Heart left ventricle (tissue), 13 donors: ENCODE data around the gene POT1.

Source experiments
- POLR2A ChIP-seq, 2 donors: fragments of 450-650 bp; IDR thresholded peaks; one replicate each; pipeline ENCODE4 v1.6.1; 2017; ENCODE audit warnings: antibody characterized with exemption in 2 of 2, mild to moderate bottlenecking in 2 of 2, moderate library complexity in 2 of 2
- TF ChIP-seq, protein P1 (sequence below), 12 donors: fragments of 200-600 bp; sonication (generic) in 4 of 12; IDR thresholded peaks; one replicate each; pipeline versions ENCODE4 v1.5.0 to v1.8.0; 2018 to 2022; ENCODE audit warnings: antibody characterized with exemption in 12 of 12, mild to moderate bottlenecking in 5 of 12
- donor health status: ischemic (EF 13 %, LVEDD 7.1; RV severe dilation, severe dysfunction).
- donor health status: DM: no; HTN: yes; CAD: no.
- donor health status: DM: no; HTN: no; CAD: no.
- donor health status: ischemic (EF 25% LVEDD 6.9; RV normal size, moderate dysfunction).
- donor health status: ischemic (EF 25% LVEDD 5.7; RV mildly dilated, moderate dysfunction).
- donor health status: ischemic (EF 35%, LVEDD 5.7; RV mildly dilated, moderate dysfunction).
- donor health status: nonischemic (EF 11% LVEDD 7.7; RV severe dilation, severe dysfunction).
- donor health status: DM: yes; HTN: yes; CAD: no.
- donor health status: PGD.
- donor health status: ischemic (EF 29% LVEDD 5.4; RV normal size, mild dysfunction).
- donor health status: nonischemic (EF 23%, LVEDD 6.1; RV moderate dilation, normal function).

DNA sequence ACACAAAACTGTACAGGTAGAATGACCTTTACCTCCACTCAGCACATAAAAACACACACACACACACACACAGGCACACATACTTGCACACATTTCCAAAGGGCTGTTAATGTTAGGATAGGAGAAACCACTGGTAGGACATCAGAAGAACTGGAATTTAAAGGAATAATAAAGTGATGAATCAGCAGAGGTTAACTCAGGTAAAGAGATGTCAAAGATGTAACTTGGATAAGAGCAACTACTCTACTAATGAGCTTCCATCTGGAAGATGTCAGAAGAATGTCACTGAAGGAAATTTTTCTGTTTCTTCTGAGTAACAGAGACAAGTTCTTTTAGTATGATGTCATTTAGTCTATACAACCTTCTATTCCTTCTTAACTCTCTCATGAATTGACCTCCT, 137.6 kb downstream of the POT1 start:
- TF ChIP-seq POLR2A (IDR thresholded peaks at IDR 0.05) = no peak
- TF ChIP-seq, protein P1, sequence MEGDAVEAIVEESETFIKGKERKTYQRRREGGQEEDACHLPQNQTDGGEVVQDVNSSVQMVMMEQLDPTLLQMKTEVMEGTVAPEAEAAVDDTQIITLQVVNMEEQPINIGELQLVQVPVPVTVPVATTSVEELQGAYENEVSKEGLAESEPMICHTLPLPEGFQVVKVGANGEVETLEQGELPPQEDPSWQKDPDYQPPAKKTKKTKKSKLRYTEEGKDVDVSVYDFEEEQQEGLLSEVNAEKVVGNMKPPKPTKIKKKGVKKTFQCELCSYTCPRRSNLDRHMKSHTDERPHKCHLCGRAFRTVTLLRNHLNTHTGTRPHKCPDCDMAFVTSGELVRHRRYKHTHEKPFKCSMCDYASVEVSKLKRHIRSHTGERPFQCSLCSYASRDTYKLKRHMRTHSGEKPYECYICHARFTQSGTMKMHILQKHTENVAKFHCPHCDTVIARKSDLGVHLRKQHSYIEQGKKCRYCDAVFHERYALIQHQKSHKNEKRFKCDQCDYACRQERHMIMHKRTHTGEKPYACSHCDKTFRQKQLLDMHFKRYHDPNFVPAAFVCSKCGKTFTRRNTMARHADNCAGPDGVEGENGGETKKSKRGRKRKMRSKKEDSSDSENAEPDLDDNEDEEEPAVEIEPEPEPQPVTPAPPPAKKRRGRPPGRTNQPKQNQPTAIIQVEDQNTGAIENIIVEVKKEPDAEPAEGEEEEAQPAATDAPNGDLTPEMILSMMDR (IDR thresholded peaks at IDR 0.05) = no peak
